T-cell (primary cell): ENCODE results near the gene LRRFIP2. TPM values are rescaled to one million over a fixed set of nuclear protein-coding genes. Genes with fewer than 3 reads are reported as not detected.
"Not testable (repeated sequence)": the region's sequence is repeated elsewhere in the genome, so short reads cannot be mapped to it uniquely, and the experiment has no call there.

Experiments
- ATAC-seq, 4 experiments: fragments of 200-7000 bp in 3 of 4; fragments of 150-1000 bp in 1 of 4; cut with Tn5 transposase; replicated peaks in 1 of 4; 1 replicate in 3 of 4; 2 replicates in 1 of 4; pipeline ENCODE4 v1.10.0; 2021; ENCODE audit warnings: moderate library complexity in 3 of 4, mild to moderate bottlenecking in 2 of 4, moderate number of reproducible peaks in 1 of 4
- CTCF ChIA-PET, 2 donors: fragments of 300-600 bp; sonication (Branson Sonifier 250); formaldehyde crosslinking; loops; one replicate each; lab custom pipeline; 2022; ENCODE audit warnings: antibody characterized with exemption in 2 of 2; lab: Charles Lee
- POLR2A ChIA-PET, 2 donors: fragments of 300-600 bp; sonication (Branson Sonifier 250); formaldehyde crosslinking; loops; one replicate each; lab custom pipeline; 2022; ENCODE audit warnings: antibody characterized with exemption in 2 of 2; lab: Charles Lee
- DNase-seq, 35 experiments: peaks; one replicate each; pipeline versions ENCODE4 v3.0.0 to v3.0.0-alpha.2; 2013 to 2023
- H3K27ac ChIP-seq: one replicate; pipeline ENCODE4 v1.5.1; 2013; ENCODE audit warnings: low read length
- H3K27me3 ChIP-seq, 2 experiments: replicated peaks in 1 of 2; 1 replicate in 1 of 2; 2 replicates in 1 of 2; pipeline versions ENCODE4 v1.6.1 to v1.7.0; 2013; ENCODE audit warnings: low read length in 1 of 2, mixed read lengths in 1 of 2; ENCODE audit not compliant: control insufficient read depth in 2 of 2, insufficient read depth in 2 of 2; ENCODE audit errors: extremely low read depth in 1 of 2
- H3K36me3 ChIP-seq, 2 donors: 1 replicate in 1 of 2; 2 replicates in 1 of 2; pipeline versions ENCODE4 v1.6.1 to v1.7.0; 2013; ENCODE audit warnings: low read length in 1 of 2; ENCODE audit not compliant: control insufficient read depth in 2 of 2, insufficient read depth in 1 of 2; ENCODE audit errors: extremely low read depth in 1 of 2
- H3K4me1 ChIP-seq, 2 experiments: 1 replicate in 1 of 2; 2 replicates in 1 of 2; pipeline versions ENCODE4 v1.6.1 to v1.7.0; 2013; ENCODE audit warnings: low read length in 2 of 2, mixed read lengths in 1 of 2; ENCODE audit not compliant: insufficient read depth in 2 of 2, control insufficient read depth in 1 of 2; ENCODE audit errors: extremely low read depth in 1 of 2
- H3K4me3 ChIP-seq, 2 donors: 1 replicate in 1 of 2; 2 replicates in 1 of 2; pipeline versions ENCODE4 v1.5.1 to v1.7.0; 2013; ENCODE audit warnings: mild to moderate bottlenecking in 2 of 2, low read length in 1 of 2, moderate library complexity in 1 of 2; ENCODE audit not compliant: control insufficient read depth in 1 of 2; ENCODE audit errors: extremely low read depth in 1 of 2
- H3K9me3 ChIP-seq: 2 replicates; pipeline ENCODE4 v1.7.0; 2013
- H3K27ac Mint-ChIP-seq, 2 donors: one replicate each; pipeline ENCODE4 v1.8.0; 2020 to 2021; ENCODE audit warnings: mild to moderate bottlenecking in 2 of 2, mixed read lengths in 2 of 2
- H3K27me3 Mint-ChIP-seq, 2 donors: one replicate each; pipeline ENCODE4 v1.8.0; 2021 to 2022; ENCODE audit warnings: mixed read lengths in 2 of 2
- H3K36me3 Mint-ChIP-seq: one replicate; pipeline ENCODE4 v1.8.0; 2021; ENCODE audit warnings: mixed read lengths
- H3K4me1 Mint-ChIP-seq, 3 donors: one replicate each; pipeline ENCODE4 v1.8.0; 2020 to 2022; ENCODE audit warnings: mixed read lengths in 3 of 3, mild to moderate bottlenecking in 1 of 3
- H3K4me3 Mint-ChIP-seq, 3 donors: one replicate each; pipeline ENCODE4 v1.8.0; 2020 to 2022; ENCODE audit warnings: mild to moderate bottlenecking in 3 of 3, mixed read lengths in 3 of 3, moderate library complexity in 3 of 3
- H3K9me3 Mint-ChIP-seq, 3 donors: one replicate each; pipeline ENCODE4 v1.8.0; 2020 to 2022; ENCODE audit warnings: mixed read lengths in 3 of 3
- WGBS: methylation state at CpG from one replicate; pipeline ENCODE4 v1.1.5; 2013; ENCODE audit warnings: missing lambda C conversion rate; ENCODE audit not compliant: insufficient coverage; 5-methylcytosine and 5-hydroxymethylcytosine counted together
- total RNA-seq, 35 experiments: library from RNA in 6 of 35; stranded (reverse) in 6 of 35; fragments of 120-200 nt in 1 of 35; gene quantifications; one replicate each; pipeline versions ENCODE4 v1.2.1 to v1.2.4 and lab custom pipeline; 2013 to 2026

Gene LRRFIP2
- total RNA-seq, 5 donors from 2014 or later (not counting 1 experiment from before 2014, with no cell fraction given), result 26.0 to 39.3 (median 32.9) TPM

DNA sequence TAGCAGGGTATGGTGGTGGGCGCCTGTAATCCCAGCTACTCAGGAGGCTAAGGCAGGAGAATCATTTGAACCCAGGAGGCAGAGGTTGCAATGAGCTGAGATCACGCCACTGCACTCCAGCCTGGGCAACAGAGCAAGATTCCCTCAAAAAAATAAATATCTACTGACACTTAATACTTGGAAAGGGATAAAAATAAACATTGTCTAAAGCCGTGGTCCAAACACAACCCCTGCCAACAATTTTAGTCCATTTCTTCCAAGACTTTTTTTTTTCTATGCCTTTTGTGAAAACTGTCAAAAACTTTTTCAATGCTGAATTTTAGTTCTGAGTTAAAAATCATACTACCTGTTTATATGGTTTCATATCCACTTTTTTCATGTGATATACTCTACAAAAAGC lies 131.7 kb downstream of the LRRFIP2 start:
- H3K36me3 ChIP-seq, result peaks cover 5 to 39% of the 10 kb centered on the region in 2 donors
- CTCF ChIA-PET, H3K27ac Mint-ChIP-seq, H3K9me3 ChIP-seq, H3K4me3 ChIP-seq, H3K27me3 Mint-ChIP-seq, H3K4me1 ChIP-seq, H3K9me3 Mint-ChIP-seq, H3K4me3 Mint-ChIP-seq, DNase-seq, POLR2A ChIA-PET, H3K27me3 ChIP-seq, H3K4me1 Mint-ChIP-seq, H3K27ac ChIP-seq, ATAC-seq: not testable (repeated sequence)
- WGBS, result no CpG with 5 or more reads among the region's 3 CpGs
- H3K36me3 Mint-ChIP-seq, result peaks cover 59% of the 10 kb centered on the region

DNA sequence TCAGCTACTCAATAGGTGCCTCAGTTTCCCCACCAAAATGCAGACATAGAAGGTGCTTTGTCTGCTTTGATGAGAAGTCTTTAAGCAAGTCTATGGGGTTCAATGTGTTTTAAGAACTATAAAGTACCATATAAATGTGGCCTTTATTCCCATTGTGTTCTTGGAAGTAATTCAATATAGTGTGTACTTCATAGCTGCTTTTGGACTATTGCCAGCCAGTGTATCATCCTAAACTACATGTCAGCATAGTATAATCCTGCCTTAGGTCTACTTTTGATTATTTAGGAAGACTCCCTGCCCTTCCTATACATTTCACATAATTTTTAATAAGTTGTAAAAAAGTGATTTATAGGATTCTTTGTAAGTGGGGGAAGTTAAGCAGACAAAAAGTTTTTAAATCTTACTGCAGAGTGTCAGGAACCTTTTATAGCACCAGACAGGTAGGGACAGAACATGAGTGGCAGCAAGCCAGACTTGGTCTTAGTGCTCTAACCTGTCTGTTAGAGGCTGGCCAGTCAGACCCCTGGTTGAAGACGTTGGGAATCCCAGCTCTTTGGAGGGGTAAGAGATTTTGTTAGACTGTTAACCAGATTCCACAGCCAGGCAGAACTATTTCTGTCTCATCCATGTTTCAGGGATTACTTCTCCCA lies 132.7 kb downstream of the LRRFIP2 start:
- Histone ChIP-seq H3K9me3 (no peaks in the 10 kb centered on the region), H3K27me3 (no peaks in the 10 kb centered on the region), H3K4me1 (no peaks in the 10 kb centered on the region), H3K36me3 (peaks cover 5 to 35% of the 10 kb centered on the region in 2 donors), H3K4me3 (no peak overlapping the region), H3K27ac (no peak overlapping the region)
- Mint-ChIP-seq H3K4me3 (no peak overlapping the region), H3K27ac (no peak overlapping the region), H3K27me3 (no peaks in the 10 kb centered on the region), H3K9me3 (no peaks in the 10 kb centered on the region), H3K36me3 (peaks cover 56% of the 10 kb centered on the region), H3K4me1 (no peaks in the 10 kb centered on the region)
- POLR2A ChIA-PET, result no interaction called here
- no peak for ATAC-seq
- no CpG with 5 or more reads among the region's 1 CpG for WGBS
- CTCF ChIA-PET, result interaction anchor here in 1 of 2 donors (1.8 kb wide), 1 partner anchor 17 kb away, joined by 5 read pairs; no protein-coding TSS in a partner anchor
- no peak for DNase-seq

DNA sequence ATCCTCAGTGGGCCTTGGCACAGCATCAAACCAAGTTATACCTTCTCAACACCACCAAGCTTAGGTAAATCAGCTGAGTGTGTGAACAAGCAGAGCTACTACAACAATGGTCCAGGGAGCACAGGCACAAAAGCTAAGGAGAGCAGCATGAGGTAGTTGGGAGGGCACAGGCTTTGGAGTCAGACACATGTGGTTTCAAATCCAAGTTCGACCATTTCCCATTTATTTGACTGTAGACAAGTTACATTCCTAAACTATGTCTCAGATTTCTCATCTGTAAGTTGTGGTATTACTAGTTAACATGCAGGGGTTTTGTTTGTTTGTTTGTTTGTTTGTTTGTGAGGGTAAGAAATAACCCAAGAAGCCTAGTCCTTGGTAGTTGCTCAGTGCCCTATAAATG lies 134.2 kb downstream of the LRRFIP2 start:
- DNase-seq (no peak), ATAC-seq (no peak)
- H3K4me1 Mint-ChIP-seq, result no peaks in the 10 kb centered on the region
- H3K4me1 ChIP-seq, result no peaks in the 10 kb centered on the region
- peaks cover 0 to 5% (median 0%) of the 10 kb centered on the region in 3 donors for H3K9me3 Mint-ChIP-seq
- no CpG with 5 or more reads among the region's 1 CpG for WGBS
- H3K4me3 Mint-ChIP-seq, result no peak overlapping the region
- H3K36me3 ChIP-seq, result peaks cover 10 to 42% of the 10 kb centered on the region in 2 donors
- no peak overlapping the region for H3K27ac ChIP-seq
- ChIA-PET CTCF (no interaction called here), POLR2A (no interaction called here)
- no peak overlapping the region for H3K27ac Mint-ChIP-seq
- H3K9me3 ChIP-seq, result no peaks in the 10 kb centered on the region
- H3K4me3 ChIP-seq, result no peak overlapping the region
- H3K27me3 ChIP-seq, result no peaks in the 10 kb centered on the region
- H3K36me3 Mint-ChIP-seq, result peaks cover 65% of the 10 kb centered on the region
- no peaks in the 10 kb centered on the region for H3K27me3 Mint-ChIP-seq

DNA sequence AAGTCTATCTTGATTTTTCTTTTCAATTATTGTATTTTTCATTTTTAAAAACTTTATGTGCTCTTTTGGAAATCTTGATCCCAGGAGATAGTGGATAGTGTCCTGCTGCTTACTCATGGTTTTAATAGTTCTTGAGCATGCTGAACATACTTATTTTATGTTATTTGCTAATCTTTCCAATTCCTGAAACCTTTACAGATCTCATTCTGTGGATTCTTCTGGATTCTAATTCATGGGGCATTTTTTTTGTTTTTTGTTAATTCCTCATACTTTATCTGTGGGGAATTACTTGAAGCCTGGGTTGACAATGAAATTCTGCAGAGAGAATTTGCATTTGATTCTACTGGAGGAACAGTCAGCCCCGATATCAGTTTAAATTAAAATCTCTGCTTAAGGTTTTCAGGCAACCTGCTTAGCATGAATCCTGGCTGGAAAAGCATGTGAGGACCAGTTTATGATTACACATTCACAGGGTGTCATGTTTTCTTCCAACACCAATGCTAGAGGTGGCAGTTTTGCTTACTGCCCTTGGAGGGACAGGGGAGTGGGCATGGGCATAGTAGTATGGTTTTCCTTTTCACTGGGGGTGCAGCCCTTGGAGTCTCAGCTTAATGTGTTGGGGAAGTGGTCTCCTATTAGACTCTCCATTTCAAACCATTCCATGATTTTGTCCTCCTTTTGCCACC lies 135.1 kb downstream of the LRRFIP2 start:
- no peak overlapping the region for H3K27ac Mint-ChIP-seq
- no peak for ATAC-seq
- WGBS, result no CpG with 5 or more reads among the region's 1 CpG
- Histone ChIP-seq H3K27ac (no peak overlapping the region), H3K9me3 (no peaks in the 10 kb centered on the region), H3K4me1 (no peaks in the 10 kb centered on the region), H3K36me3 (peaks cover 13 to 48% of the 10 kb centered on the region in 2 donors), H3K27me3 (no peaks in the 10 kb centered on the region), H3K4me3 (no peak overlapping the region)
- ChIA-PET POLR2A (interaction anchor here in 1 of 2 donors (0.6 kb wide), 1 partner anchor 14 kb away, joined by 5 read pairs; no protein-coding TSS in a partner anchor), CTCF (interaction anchor here in 1 of 2 donors (0.6 kb wide), 2 partner anchors 10 to 653 kb away, joined by 4 to 6 read pairs; no protein-coding TSS in a partner anchor)
- H3K9me3 Mint-ChIP-seq, result peaks cover 0 to 5% (median 0%) of the 10 kb centered on the region in 3 donors
- H3K4me1 Mint-ChIP-seq, result no peaks in the 10 kb centered on the region
- no peaks in the 10 kb centered on the region for H3K27me3 Mint-ChIP-seq
- no peak for DNase-seq
- H3K4me3 Mint-ChIP-seq, result no peak overlapping the region
- H3K36me3 Mint-ChIP-seq, result peaks cover 66% of the 10 kb centered on the region

DNA sequence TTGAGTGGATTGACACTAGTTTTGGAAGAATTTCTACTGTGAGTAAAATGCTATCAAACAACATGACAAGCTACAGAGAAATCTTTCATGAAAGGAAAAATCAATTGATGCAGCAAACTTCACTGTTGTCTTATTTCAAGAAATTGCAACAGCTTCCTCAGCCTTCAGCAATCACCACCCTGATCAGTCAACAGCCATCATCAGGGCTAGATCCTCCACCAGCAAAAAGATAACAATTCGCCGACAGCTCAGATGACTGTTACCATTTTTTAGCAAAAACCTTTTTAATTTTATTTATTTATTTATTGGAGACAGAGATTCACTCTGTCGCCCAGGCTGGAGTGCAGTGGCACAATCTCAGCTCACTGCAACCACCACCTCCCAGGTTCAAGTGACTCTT lies 137.0 kb downstream of the LRRFIP2 start:
- Mint-ChIP-seq H3K27ac (peak overlapping the region in 1 of 2 donors; percentile 55), H3K4me3 (no peak overlapping the region), H3K36me3 (peaks cover 81% of the 10 kb centered on the region), H3K27me3 (no peaks in the 10 kb centered on the region), H3K4me1 (no peaks in the 10 kb centered on the region), H3K9me3 (peaks cover 0 to 5% (median 0%) of the 10 kb centered on the region in 3 donors)
- H3K36me3 ChIP-seq, result peaks cover 9 to 58% of the 10 kb centered on the region in 2 donors
- no peak overlapping the region for H3K27ac ChIP-seq
- CTCF ChIA-PET, result interaction anchor here in 1 of 2 donors (0.6 kb wide), 1 partner anchor 23 kb away, joined by 3 read pairs; no protein-coding TSS in a partner anchor
- H3K27me3 ChIP-seq, result no peaks in the 10 kb centered on the region
- H3K4me1 ChIP-seq, result no peaks in the 10 kb centered on the region
- ATAC-seq, result no peak
- H3K4me3 ChIP-seq, result no peak overlapping the region
- H3K9me3 ChIP-seq, result no peaks in the 10 kb centered on the region
- DNase-seq, result no peak
- POLR2A ChIA-PET, result no interaction called here
- WGBS, result no CpG with 5 or more reads among the region's 3 CpGs

DNA sequence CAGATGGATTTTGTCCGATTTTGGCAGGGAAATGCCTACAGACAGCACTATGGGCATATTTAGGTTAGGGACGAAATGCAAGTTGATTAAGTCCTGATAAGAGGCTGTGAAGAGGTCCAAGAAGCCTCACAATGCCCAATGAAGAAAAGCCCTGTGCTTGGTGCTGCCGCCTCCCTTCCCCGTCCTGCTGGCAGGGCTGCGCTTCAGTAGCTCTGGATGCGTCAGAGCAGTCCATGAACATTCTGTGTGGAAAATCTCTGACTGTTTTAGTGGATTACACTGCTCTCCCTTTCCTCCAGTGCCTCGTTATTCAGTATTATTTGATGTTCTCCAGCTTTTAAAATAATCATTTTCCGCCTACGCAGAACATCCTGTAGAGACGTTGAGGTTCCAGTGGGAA lies 141.4 kb downstream of the LRRFIP2 start:
- H3K36me3 ChIP-seq, result peaks cover 14 to 72% of the 10 kb centered on the region in 2 donors
- POLR2A ChIA-PET, result no interaction called here
- H3K27ac ChIP-seq, result no peak overlapping the region
- H3K27me3 Mint-ChIP-seq, result no peaks in the 10 kb centered on the region
- H3K4me3 ChIP-seq, result no peak overlapping the region
- H3K9me3 Mint-ChIP-seq, result peaks cover 0 to 5% (median 0%) of the 10 kb centered on the region in 3 donors
- H3K27ac Mint-ChIP-seq, result no peak overlapping the region
- DNase-seq (no peak), ATAC-seq (no peak)
- H3K9me3 ChIP-seq, result no peaks in the 10 kb centered on the region
- H3K4me1 ChIP-seq, result no peaks in the 10 kb centered on the region
- 100% methylated on average over 2 of the region's 10 CpGs for WGBS
- no peaks in the 10 kb centered on the region for H3K4me1 Mint-ChIP-seq
- no peak overlapping the region for H3K4me3 Mint-ChIP-seq
- H3K36me3 Mint-ChIP-seq, result peaks cover 76% of the 10 kb centered on the region
- no peaks in the 10 kb centered on the region for H3K27me3 ChIP-seq
- CTCF ChIA-PET, result no interaction called here
